Measurements from ENCODE around the gene DCST1.

DCST1 gene

GRCh38 chr1:155014709-155015508 is 18.7 kb upstream of the DCST1 start:
- DNase-seq, result no peak

DNA sequence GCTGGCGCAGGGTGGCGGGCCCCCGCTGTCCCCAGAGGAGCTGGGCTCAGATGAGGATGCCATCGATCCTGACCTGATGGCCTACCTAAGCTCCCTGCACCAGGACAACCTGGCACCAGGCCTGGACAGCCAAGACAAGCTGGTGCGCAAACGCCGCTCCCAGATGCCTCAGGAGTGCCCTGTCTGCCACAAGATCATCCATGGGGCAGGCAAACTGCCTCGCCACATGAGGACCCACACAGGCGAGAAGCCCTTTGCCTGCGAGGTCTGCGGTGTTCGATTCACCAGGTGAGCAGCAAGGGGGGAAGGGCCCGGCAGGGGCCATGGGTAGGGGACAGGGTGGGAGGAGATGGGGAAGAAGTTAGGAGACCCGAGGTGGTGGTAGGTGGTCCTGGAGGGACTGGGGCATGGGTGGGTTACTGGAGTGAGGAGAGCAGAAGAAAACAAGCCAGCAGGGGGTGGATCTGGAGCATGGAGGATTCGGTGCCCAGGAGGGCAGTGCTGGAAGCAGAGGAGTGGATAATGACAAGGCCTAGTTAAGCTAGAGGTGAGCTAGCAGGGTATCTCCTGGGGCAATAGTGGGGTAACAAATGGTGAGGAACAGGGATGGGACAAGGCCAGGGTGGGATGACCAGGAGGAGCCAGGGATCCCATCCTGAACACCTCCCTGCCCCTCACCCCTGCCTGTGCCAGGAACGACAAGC is 17.9 kb upstream of the DCST1 start:
- DNase-seq, result no peak

DNA sequence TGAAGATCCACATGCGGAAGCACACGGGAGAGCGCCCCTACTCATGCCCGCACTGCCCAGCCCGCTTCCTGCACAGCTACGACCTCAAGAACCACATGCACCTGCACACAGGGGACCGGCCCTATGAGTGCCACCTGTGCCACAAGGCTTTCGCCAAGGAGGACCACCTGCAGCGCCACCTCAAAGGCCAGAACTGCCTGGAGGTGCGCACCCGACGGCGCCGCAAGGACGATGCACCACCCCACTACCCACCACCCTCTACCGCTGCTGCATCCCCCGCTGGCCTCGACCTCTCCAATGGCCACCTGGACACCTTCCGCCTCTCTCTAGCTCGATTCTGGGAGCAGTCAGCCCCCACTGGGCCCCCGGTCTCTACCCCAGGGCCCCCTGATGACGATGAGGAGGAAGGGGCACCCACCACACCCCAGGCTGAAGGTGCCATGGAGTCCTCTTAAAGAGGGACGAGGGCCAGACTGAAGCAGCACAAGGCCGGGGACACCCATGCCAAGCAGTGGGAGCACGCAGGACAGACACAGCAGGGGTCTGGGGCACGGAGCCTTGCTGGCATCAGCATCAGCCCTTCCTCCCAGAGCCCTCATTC is 17.3 kb upstream of the DCST1 start:
- no peak for DNase-seq

GRCh38 chr1:155017041-155017945 is 16.3 kb upstream of the DCST1 start:
- peak; percentile 93 for DNase-seq

- DNase-seq, result peak; percentile 14
These were observed 15.7 kb upstream of the DCST1 start for GRCh38 chr1:155017946-155018316.

DNA sequence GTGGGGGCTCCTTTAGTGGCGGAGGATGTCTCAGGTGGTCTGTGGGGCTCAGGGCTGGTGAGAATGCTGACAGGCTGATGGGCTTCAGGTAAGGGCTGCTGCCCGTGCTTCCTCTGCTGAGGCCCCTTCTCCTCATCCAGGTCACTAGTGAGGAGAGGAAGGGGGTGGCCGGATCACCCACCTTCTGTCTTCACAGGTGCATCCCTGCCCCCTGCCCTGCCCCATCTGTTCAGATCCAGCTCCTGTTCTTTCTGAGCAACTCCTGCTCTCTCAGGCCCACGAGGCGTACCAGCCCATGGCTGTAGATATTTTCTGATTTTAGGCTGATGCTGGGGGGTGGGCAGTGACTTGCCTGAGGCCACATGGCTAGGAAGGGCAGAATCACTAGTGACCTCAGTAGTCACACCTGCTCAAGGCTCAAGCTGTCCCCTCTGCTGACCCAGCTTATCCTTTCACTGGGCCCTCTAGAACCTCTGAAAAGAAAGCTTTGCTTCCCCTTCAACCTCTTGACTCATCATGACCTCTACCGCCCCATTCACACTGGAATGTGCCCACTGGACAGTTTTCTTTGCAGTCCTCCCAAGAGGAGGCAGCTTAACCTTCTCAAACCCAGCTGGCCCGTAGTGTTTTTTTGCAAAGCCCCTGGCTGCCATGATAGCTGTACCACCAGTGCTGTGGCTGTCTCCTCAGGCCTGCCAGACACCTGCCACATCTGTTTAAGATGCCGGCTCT is 14.8 kb upstream of the DCST1 start:
- DNase-seq, result no peak

DNA sequence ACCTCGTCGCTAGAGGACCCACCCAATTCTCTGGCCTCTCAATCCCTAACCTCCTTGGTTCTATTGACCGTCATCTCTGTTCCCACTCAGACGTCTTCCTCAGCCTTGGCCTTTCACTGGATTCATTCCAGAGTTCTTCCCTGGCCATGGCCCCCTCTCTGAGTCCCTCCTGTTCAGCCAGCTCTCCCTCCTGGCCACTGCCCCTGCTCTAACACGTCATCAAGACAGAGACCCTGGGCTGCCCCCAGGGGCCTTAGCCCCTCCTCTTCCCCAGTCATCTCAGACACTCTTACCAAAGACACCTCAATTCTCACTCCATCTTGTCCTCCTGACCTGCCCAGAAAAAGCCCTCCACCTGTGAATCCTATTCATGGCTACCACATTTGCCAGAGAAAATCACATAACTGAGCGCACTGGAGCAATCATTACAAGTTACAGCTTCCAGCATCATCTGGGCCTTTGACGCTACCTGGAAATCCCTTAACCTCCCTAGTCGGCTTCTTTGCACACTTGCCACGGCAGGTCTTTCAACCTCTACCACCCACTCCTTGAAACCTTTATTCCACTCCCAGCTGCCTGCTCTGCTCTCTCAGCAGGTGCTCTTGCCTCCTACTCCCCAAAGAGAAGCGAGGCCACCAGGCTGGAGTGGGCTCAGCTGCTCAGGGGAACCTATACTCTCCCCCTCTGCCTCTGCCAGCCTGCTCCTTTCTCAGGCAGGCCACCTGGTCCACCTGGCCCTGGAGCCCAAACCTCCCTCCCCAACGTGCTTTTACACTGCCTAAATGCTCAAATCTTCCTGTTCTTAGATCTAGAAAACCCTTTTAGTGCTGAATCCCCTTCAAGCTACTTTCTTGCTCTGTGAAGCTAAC is 14.0 kb upstream of the DCST1 start:
- DNase-seq, result no peak

DNA sequence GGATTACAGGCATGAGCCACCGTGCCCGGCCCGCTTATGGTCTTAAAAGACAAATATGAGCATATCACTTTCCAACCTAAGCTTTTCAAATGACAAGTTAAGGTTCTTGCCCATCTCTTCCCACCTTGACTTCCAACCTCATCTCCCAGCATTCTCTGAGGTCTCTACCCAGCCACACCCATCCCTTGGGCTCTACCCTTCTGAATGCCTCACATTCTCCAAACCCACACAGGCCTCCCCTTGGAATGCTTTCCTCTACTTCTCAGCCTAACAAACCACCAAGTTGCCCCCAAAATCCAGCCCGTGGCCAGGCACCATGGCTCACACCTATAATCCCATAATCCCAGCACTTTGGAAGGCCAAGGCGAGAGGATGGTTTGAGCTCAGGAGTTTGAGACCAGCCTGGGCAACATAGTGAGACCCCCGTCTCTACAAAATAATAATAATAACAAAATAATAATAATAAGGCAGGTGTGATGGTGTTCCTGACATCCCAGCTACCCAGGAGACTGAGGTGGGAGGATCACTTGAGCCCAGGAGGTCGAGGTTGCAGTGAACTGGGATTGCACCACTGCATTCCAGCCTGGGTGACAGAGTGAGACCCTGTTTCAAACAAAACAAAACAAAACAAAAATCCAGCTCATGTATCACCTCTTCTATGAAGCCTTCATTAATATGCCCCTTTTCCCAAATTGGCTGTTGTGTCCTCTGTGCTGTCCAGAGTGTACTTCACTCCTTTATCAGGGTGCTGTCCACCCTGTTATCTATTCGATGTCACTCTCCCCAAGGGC is 11.3 kb upstream of the DCST1 start:
- no peak for DNase-seq

- DNase-seq, result peak; percentile 70
These were observed 10.7 kb upstream of the DCST1 start for GRCh38 chr1:155022927-155023236.

GRCh38 chr1:155023627-155024026 is 10.0 kb upstream of the DCST1 start:
- no peak for DNase-seq

DNA sequence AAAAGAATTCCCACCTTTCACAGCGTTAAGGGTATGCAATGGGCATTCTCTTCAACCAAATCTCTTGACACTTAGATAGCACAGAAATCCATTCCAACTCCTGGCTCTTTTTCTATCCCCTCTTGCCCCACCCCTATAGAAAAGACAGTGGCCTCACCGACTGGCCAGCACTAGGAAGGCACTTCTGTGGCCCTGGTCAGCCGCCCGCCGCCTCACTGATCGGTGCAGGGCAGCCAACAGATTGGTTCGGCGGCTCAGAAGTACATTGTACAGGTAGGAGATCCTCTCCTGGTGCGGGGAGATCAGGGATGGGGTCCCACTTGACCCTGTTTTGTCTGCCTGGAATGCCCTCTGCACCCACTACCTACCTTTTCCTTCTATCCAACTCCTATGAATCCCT is 9.3 kb upstream of the DCST1 start:
- DNase-seq, result no peak

DNA sequence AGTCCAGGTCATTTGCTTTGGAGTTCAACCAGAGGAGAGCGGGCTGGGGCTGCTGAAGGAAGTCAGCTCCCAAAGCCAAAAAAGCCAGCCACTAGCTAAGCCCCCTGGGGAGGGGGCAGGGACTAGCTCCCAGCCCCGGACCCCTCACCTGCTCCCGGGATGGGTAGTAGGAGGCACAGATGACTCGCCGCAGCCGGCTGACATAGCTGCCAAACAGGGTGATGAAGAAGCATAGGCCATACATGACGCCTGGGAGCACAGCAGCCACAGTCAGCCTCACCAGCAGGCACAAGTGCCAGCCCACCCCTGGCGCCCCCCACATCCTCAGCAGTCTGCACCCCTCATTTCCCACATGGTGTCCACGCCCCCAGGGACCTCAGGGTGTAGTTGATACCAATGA is 7.5 kb upstream of the DCST1 start:
- no peak for DNase-seq

DNA sequence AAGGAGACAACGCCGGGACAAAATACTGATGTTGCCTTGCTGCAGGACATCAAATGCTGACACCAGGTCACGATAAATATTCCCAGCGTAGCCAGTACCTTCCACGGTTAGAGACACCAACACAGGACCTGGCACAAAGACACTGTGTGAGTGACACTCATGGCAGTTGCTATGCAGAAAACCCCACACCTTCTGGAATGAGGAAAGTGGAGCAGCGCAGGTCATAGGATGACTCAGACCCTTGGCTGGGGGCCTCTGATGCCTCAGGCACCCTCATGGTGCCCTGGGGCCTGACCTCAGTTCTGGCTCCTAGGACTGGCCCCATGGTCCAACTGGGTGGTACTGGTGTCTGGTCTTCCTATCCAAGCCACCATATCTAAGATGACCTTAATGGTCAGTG is 7.0 kb upstream of the DCST1 start:
- DNase-seq, result no peak

DNA sequence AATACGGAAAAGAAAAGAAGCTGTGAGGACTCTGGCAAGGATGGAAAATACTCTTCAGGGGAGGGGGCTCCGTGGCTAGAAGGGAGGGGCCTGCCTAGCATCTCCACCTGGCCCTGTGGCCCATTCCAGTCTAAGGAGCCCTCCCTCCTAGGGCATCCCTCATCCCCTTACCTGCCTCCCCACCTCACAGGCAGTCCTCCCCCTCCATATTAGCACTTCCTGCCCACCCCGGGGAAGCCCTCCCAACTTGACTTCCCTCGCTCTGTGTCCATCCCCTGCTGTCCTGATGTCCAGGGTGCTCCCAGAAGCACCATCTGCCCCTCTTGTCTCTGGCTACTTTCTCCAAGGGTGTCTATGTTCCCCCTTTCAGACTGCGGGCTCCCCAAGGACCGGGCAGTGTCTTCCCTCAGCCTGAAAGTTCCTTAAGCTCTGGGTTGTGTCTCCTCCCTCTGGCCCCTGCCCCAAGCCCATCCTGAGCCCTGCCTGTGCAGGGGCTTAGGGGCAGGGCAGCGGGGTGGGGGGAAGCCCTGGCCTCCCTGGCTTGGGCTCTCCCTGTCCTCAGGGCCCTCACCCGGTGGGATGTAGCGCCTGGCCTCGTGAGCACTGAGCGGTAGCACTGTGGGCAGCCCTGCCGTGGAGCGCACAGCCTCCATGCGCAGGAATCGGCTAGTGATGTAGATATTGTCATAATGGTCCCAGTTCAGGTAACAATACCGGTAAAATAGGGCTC is 3.9 kb upstream of the DCST1 start:
- DNase-seq, result no peak

- no peak for DNase-seq
These were observed 3.3 kb upstream of the DCST1 start for GRCh38 chr1:155030243-155030795.

DNA sequence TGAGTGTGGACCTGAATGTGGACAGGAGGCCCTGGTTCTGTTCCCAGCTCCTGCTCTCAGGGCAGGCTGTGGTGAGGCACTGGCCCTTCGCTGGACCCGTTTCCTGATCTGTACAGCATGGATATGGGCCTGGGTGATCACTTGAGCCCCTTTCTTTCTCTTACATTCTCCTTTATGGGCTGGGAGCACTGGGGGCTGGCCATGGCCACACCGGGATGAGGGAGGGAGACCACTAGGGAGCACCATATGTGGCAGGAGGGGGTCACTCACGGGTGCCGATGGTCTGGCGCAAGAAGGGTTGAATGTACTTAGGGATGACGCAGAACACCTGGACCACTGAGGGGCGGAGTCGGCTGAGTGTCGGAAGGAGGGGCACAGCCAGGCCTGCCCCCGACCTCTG is 2.7 kb upstream of the DCST1 start:
- DNase-seq, result no peak

- no peak for DNase-seq
These were observed 738 bp upstream of the DCST1 start for GRCh38 chr1:155032886-155033285.

- DNase-seq, result no peak
These were observed 939 bp downstream of the DCST1 start for GRCh38 chr1:155034318-155035208.

GRCh38 chr1:155035936-155036335 is 2.3 kb downstream of the DCST1 start:
- DNase-seq, result no peak

Measured in hematopoietic multipotent progenitor cell treated with erythropoietin and hydrocortisone succinate and interleukin-3 and kit ligand, for 6 days (in vitro differentiated cells).